HG03103 (cell line): ENCODE results near the gene SKI.

Experiments used
- ATAC-seq: cut with Tn5 transposase; IDR thresholded peaks from one replicate; pipeline ENCODE4 v1.9.1; 2021; ENCODE audit warnings: low read depth; ENCODE audit not compliant: unreplicated experiment

The SKI gene

DNA sequence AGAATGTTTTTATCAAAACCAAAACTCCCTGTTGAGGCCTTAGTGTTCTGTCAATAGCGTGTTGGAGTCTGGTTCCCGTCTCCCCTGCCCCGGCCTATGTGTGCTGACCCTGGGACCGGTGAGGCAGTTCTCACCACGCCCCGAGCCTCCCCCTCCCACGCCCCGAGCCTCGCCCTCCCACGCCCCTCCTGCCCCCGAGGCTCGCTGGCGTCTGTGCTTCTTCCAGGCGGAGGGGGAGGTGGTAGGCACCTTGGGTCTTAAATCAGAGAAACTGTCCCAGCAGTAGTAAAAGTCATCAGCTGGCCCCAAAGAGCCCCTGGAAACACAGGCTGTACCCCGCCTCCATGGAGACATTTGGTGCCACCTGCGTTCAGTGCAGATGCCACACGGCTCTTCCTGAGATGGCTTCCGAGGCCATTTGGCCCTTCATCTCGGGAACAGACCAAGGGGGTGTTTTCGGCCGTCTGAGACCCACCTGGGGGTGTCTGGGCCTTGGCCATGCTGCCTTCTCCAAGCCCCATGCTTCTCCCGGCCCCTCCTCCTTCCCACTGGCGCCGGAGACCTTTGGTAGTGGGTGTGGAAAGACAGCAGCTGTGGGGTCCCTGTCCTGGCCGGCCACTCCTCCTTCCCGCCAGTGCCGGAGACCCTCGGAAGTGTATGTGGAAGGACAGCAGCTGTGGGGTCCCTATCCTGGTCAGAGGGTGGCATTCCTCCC is 44.7 kb downstream of the SKI start:
- ATAC-seq, result no peak

GRCh38 chr1:2273401-2274090 is 45.4 kb downstream of the SKI start:
- ATAC-seq, result no peak

DNA sequence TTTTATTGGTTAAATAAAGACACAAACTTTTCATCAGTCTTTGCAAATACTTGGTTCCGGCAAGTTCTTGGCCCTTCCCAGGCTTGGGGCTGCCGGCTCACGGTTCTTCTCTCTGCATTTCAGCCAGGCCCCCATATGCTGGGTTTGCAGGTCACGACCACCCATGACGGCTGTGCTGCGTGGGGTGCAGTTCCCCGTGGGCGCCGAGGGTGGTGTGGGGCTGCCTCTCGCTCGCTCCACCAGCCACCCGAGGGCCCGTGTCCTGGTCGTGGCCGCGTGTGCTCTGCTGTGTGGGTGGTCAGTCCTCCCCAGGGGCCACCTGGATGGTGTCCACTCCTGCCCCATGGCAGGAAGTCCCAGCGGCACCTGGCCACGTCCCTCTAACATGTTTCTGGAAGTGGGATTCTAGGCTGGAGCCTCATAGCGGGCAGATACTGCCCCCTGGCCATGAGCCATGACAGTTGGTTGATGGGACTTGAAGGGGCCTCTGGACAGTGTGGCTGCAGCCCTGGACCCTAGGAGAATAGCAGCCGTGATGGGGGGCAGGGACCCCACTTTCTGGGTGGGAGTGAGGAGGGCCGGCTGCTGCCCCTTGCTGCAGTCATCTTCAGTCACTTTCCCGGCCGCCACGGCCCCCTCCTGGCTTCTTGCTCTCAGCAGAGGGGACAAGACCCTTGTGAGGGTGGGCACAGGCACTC is 46.3 kb downstream of the SKI start:
- ATAC-seq, result no peak

- no peak for ATAC-seq
These were observed 46.9 kb downstream of the SKI start for GRCh38 chr1:2274929-2275475.

DNA sequence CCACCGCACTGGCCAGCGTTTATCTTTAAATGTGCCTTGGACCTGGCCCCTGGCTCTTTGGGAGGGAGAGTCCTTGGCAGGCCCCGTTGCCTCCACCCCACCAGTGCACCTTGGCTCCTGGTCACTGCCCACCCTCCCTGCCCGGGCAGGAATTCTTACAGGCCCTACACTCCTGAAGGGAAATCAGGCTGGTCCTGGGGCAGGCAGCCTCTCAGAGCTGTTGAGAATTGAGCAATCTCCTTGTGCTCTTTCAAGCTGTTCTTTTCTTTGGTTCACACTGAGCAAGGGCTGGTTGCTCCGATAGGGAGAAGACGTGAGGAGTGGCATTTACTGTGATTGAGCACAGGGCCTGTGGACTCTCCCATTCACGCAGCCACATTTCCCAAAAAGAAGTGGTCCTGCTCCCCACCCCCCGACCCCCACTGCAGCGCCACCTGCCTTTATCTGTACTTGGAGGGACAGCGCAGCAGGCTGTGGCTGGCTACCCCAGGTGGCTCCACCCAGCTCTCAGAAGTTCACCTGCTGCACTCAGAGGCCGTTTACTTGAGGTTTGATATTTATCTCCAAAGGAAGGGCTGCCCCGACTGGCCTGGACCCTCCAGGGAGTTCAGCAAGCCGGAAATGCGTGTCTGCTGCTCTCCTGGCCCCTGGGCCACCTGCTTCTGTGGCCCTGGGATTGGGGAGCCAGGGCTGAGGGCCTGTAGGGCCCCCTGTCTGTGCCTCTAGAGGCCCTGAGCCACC is 47.8 kb downstream of the SKI start:
- ATAC-seq, result no peak

DNA sequence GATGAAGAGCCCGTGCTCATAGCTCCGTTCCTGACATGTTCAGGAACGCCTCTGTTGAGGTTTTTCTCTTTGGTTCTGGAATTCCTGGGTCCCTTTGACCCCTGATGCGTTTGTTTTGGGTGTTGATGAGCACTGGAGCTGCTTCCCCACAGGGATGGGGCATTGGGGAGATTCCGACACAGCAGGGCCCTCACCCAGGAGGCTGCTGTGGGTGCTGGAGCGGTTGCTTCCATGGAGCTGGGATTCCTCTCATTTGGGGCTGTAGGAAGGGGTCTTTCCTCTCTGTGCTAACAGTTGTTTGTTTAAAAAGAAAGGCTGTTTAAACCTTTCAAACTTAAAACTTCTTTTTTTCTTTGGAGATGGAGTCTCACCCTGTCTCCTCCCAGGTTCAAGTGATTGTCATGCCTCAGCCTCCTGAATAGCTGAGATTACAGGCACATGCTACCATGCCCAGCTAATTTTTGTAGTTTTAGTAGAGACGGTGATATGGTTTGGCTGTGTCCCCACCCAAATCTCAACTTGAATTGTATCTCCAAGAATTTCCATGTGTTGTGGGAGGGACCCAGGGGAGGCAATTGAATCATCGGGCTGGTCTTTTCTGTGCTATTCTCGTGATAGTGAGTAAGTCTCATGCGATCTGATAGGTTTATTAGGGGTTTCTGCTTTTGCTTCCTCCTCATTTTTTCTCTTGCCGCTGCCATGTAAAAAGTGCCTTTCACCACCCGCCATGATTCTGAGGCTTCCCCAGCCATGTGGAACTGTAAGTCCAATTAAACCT is 48.9 kb downstream of the SKI start:
- no peak for ATAC-seq

GRCh38 chr1:2277741-2278488 is 49.8 kb downstream of the SKI start:
- no peak for ATAC-seq

DNA sequence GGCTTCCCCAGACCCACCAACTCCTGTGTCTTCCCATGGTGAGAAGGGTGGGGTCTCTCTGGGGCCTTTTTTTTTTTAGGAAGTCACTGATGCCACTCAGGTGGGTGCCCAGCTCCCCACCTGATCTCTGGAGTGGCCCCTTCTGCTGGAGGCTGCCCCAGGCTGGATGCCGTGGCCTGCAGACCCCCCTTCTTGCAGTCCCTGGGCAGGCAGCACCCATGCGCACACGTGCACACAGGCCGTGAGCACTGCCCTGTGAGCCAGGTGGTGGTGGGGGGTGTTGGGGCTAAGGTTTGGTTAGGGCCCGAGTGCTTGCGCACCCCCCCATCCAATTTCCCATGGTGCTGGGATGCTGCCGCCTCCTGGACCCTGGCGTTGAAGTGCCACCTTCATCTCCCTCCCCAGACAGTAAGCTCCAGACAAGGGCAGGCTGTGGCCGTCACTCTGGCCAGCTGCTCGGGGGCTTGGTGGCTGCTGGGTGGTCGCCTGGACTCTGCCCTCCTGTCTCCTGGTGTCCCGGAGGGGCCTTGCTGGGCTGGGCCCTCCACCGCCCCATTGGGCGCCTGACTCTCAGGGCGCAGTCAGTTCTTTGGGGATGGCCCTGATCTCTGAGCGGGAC is 50.6 kb downstream of the SKI start:
- no peak for ATAC-seq

DNA sequence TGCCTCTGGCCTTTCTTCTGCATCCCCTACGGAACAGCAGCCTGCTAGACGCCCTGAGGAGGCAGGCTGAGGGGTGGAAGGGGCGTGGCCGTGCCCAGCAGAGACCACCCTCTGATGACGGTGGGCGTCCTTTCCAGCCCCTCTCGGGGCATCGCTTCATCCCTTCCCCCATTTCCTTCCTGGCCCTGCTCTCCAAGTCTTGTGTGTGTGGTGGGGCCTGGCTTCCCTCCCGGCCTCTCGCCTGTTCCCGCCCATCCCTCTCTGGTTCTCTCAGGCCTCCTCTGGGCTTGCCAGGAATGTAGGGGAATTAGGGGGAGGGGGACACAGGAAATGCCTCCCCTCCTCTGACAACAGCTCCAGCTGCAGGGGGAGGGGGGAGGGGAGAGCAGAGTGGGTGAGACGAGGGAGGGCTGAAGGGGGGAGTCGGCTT is 51.1 kb downstream of the SKI start:
- no peak for ATAC-seq

DNA sequence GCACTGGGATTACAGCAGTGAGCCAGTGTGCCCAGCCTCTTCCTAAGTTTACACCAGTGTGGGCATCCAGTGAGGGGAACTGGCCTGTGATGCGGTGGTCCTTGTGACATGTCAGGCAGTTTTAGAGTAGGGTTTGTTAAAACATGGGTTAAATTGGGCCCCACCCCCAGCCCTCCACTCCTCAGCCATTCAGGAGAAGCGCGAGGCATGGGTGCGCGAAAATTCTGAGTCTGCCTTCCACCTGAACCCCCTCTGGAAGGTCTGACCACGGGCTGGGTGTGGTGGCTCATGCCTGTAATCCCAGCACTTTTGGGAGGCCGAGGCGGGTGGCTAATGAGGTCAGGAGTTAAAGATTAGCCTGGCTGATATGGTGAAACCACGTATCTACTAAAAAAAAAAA is 51.7 kb downstream of the SKI start:
- ATAC-seq, result no peak

GRCh38 chr1:2282556-2283270 is 54.6 kb downstream of the SKI start:
- ATAC-seq, result no peak

- no peak for ATAC-seq
These were observed 55.4 kb downstream of the SKI start for GRCh38 chr1:2283371-2283990.

- ATAC-seq, result no peak
These were observed 56.1 kb downstream of the SKI start for GRCh38 chr1:2283991-2284895.

DNA sequence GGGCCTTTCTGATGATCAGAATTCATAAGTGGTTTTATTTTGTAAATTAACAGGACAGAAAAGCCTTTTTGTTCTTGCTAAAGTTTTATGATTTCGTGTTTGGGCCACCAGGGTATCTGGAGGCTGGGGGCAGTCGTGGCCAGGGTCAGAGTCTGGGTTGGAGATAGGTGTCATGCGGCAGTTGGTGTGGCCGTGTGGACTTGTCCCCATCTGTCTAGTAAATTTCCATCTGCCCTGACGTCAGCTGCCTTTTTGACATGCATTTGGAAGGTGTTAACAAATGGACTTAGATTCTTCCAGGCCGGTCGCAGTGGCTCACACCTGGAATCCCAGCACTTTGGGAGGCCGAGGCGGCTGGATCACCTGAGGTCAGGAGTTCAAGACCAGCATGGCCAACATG is 56.8 kb downstream of the SKI start:
- ATAC-seq, result no peak

- ATAC-seq, result no peak
These were observed 58.8 kb downstream of the SKI start for GRCh38 chr1:2286923-2287322.

- no peak for ATAC-seq
These were observed 59.5 kb downstream of the SKI start for GRCh38 chr1:2287649-2288048.

GRCh38 chr1:2288311-2288710 is 60.2 kb downstream of the SKI start:
- no peak for ATAC-seq
